DMS53 treated with DMSO at 0.1 percent for 48 hours (cell line): ENCODE results near the gene GCC2.
"Not testable (repeated sequence)": the region's sequence is repeated elsewhere in the genome, so short reads cannot be mapped to it uniquely, and the experiment has no call there.

ENCODE experiments used
- DNase-seq: peaks from one replicate; lab custom pipeline; 2025; ENCODE audit not compliant: unreplicated experiment; lab: John Stamatoyannopoulos, UW

Gene GCC2

GRCh38 chr2:108524688-108525087, 75.7 kb downstream of the GCC2 start:
- DNase-seq = not testable (repeated sequence)

DNA sequence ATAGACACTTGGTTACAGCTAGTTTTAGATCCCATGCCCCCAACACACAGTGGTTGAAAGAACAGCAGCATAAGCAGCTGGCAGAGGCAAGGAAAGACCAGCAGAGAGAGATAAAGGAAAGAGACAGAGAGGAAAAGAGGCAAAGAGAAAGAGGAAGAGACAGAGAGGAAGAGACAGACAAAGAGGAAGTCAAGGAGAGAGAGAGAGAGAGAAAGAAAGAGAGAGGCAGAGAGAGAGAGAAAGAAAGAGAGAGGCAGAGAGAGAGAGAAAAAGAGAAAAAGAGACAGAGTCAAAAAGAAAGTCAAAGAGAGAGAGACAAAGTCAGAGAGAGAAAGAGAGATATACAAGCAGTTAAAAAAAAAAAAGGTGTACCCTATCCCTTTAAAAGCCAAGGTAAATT, 76.3 kb downstream of the GCC2 start:
- not testable (repeated sequence) for DNase-seq

DNA sequence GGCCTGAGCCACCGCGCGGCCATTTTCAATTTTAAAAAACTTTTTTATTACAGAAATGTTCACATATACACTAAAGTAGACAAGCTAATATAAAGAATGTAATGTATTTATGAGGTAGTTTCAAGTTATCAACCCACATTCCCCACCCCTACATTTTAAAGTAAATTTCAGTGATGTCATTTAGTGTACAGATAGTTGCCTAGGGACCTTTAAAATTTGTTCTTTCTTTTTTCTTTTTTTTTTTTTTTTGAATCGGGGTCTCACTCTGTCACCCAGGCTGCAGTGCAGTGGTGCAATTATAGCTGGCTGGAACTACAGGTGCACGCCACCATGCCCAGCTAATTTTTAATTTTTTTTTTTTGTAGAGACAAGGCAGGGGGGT, 82.7 kb downstream of the GCC2 start:
- DNase-seq = no peak

DNA sequence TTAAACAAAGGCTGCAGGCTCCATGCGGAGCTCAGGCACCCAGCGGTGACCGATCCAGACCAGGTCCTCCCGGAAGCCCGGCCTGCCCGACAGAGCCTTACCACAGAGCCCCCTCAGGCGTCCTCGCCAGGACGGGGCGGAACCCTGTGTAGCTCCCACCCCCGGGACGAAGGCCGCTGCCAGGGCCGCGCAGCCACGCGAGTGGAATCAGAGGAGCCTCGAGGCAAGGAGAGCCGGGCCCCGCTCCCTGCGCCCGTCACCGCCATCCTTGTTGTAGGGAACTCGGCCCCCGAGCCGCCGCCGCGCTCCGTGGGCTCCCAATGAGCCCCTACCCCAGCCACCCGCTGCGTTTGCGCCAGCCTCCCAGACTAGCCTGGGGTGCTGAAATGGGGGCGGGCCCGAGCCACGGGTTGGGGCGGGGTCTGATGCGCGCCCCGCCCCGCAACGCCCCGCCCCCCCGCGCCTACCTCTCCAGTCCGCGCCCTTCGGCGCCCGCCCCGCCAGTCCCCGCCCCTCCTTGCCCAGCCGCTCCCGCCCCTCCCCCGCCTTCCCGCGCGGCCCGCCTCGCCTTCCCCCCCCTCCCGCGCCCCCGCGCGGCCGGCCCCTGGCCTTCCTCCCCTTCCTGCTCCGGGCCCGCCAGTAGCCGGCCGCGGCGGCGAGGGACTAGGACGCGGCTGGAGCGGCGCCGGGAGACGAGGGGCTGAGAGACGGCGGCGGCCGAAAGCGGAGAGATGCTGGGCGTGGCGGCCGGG, 85.0 kb downstream of the GCC2 start, which contains the start of gene LIMS1:
TSS of gene LIMS1 (plus strand) at position 639 of the 752 bp plus-strand sequence. CDS start at position 732, 93 bp downstream.
- DNase-seq = peak; percentile 95

GRCh38 chr2:108534584-108535356, 85.8 kb downstream of the GCC2 start:
- peak; percentile 44 for DNase-seq

GRCh38 chr2:108535357-108535631, 86.3 kb downstream of the GCC2 start:
- no peak for DNase-seq

DNA sequence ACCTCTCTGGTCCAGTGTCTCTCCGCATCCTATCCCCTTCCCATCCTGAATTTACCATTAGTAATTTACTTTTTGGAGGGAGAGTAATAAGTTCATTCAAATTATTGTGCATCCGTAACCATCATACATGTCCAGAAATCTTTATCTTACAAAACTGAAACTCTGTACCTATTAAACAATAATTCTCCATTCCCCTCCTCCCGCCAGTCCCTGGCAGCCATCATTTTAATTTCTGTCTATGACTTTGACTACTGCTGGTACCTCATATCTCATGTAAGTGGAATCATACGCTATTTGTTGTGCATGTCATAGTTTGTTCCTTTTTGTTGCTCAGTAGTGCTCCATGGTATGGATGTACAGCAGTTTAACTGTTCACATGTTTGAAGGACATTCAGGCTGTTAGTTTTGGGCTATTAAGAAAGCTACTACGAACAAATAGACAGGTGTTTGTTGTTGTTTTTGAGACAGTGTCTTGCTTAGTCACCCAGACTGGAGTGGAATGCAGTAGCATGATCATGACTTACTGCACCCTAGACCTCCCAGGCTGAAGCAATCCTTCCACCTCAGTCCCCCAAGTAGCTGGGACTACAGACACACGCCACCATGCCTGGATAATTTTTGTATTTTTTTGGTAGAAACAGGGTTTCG, 87.3 kb downstream of the GCC2 start:
- DNase-seq = no peak

GRCh38 chr2:108536911-108537310, 87.9 kb downstream of the GCC2 start:
- DNase-seq = no peak

DNA sequence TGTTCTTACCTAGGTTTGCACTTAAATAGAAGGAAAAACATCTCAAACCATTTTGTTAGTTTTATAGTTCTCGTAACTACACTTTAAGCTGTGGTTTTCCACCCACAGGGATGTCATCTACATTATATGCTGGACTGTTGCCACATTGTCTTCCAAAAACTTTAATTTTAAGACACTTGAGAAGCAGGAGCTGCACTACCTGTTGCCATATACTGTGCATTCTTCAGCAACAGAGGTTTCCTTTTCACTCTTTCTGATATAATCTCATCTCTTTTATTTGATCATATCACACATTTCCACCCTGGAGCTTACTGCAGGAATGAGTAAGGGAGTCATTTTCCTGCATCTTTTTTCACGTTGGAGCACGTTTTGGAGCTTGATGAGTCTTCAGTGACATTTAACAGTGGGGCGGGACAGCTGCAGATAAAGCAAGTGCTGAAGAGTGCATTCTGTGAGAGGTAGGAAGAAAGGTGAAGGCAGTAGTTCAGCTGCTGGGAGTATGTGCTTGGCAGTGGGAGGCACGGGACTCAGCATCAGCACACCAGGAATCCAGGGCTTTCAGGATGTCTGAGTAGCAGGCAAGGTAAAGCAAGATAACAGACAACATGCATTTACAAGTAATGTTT, 89.1 kb downstream of the GCC2 start:
- no peak for DNase-seq

- DNase-seq = no peak
Observed at GRCh38 chr2:108541451-108541850, 92.4 kb downstream of the GCC2 start.

DNA sequence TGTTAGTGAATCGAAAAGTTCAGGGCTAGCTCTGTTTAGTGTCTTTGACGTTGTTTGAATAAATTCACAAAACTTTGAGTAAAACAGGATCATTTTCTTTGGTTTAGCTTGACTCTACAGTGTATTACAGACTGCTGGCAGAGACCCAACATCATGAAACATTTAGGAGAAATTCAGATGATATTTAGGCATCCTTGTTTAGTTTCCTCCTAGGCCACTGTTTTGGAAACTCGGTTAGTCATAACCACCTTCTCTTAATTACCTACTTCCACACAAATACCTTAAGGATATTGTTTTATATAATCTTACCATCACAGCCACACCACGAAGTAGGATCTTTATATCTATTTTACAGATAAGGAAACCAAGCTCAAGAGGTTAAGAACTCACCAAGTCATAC, 93.1 kb downstream of the GCC2 start:
- DNase-seq = no peak

GRCh38 chr2:108547606-108548005, 98.6 kb downstream of the GCC2 start:
- DNase-seq = no peak

GRCh38 chr2:108548208-108549003, 99.4 kb downstream of the GCC2 start:
- no peak for DNase-seq

- no peak for DNase-seq
Observed at GRCh38 chr2:108552566-108552965, 103.6 kb downstream of the GCC2 start.

DNA sequence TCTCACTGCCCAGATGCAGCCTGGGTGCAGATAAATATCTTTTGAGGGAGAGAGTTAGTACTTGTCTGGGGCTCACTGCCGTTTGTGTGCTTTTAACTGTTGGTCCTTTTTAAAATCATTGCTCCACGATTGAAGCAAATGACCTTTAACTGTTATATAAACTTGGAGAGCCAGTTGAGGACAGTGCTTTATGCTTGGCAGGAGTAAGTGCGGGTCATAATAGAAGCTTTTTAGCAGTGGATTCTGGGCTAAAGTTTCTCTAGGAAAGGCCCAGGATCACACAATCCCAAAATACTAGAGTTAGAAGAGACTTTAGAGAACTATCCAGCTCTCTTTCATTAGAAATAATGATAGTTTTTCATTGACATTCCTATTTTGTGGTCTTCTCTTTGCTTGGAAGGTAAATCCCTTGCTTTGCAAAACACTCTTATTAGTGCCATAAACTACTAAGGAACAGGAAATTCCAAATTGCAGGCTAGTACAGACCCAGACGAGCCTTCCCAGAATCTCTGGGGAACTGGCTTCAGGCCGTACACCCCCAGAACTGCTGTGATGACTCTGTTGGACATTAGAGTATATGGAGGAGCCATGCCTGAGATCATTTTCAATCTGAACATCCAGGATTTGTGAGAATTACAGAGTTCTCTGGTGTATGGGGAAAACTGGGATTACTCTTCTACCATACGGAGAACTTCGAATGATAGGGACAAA, 104.4 kb downstream of the GCC2 start:
- DNase-seq = no peak

GRCh38 chr2:108554528-108554927, 105.5 kb downstream of the GCC2 start:
- no peak for DNase-seq

GRCh38 chr2:108555572-108555971, 106.6 kb downstream of the GCC2 start:
- DNase-seq = no peak

DNA sequence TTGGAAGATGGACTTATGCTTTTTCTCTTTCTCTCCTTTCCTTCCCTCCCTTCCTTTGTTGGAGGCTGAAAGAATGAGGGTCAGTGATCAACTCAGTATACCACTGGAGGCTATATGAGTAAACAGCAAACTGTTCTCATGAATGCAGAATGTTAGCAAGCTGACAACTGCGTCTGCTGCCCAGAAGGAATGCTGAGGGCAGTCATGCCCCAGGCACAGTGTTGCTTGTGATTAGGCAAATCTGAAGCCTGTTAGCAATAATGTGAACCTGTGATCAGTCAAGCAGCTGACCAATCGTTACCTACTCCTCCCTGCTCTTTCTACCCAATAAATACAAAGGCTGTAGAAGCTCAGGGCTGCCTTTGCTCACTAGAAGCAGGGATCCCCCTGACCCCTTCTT, 107.6 kb downstream of the GCC2 start:
- not testable (repeated sequence) for DNase-seq
